Astrocyte (in vitro differentiated cells and primary cell): ENCODE results near the gene ATP10A.

ENCODE experiments used
- EZH2 ChIP-seq: IDR thresholded peaks from 2 replicates; pipeline ENCODE4 v1.6.1; 2012; ENCODE audit warnings: mild to moderate bottlenecking, low read length, inconsistent platforms; ENCODE audit not compliant: insufficient read depth
- TF ChIP-seq, protein P1 (sequence below): IDR thresholded peaks from 2 replicates; pipeline ENCODE4 v1.5.1; 2011; ENCODE audit warnings: low read depth, mild to moderate bottlenecking, inconsistent platforms, low read length, moderate library complexity; ENCODE audit not compliant: insufficient read depth

DNA sequence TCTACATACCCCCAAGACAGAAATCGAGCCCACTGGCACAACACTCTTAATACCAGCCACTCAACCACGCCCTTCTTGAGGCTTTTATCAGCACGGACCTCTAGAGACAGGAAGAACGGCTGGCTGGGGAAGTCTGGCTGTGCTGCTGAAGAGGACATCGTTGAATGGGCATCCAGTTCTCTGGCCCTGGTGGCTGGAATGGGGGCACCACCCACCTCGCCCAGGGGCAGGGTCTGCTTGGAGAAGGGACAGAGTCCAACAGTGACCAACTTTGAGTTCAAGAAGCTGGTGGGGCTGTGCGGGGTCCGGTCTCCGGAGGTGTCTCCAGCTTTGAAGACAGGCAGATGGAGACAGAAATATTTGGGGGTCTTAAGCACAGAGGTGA, 77.5 kb downstream of the ATP10A start:
- no peak for TF ChIP-seq EZH2
- TF ChIP-seq, protein P1, sequence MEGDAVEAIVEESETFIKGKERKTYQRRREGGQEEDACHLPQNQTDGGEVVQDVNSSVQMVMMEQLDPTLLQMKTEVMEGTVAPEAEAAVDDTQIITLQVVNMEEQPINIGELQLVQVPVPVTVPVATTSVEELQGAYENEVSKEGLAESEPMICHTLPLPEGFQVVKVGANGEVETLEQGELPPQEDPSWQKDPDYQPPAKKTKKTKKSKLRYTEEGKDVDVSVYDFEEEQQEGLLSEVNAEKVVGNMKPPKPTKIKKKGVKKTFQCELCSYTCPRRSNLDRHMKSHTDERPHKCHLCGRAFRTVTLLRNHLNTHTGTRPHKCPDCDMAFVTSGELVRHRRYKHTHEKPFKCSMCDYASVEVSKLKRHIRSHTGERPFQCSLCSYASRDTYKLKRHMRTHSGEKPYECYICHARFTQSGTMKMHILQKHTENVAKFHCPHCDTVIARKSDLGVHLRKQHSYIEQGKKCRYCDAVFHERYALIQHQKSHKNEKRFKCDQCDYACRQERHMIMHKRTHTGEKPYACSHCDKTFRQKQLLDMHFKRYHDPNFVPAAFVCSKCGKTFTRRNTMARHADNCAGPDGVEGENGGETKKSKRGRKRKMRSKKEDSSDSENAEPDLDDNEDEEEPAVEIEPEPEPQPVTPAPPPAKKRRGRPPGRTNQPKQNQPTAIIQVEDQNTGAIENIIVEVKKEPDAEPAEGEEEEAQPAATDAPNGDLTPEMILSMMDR, result no peak
